Measurements from ENCODE around the gene GSPT1.

GSPT1 gene

GRCh38 chr16:11914210-11915113, 1.3 kb downstream of the GSPT1 start:
- DNase-seq: peak; percentile 56

- DNase-seq: peak; percentile 6
These were observed 2.2 kb downstream of the GSPT1 start for GRCh38 chr16:11913425-11914079.

DNA sequence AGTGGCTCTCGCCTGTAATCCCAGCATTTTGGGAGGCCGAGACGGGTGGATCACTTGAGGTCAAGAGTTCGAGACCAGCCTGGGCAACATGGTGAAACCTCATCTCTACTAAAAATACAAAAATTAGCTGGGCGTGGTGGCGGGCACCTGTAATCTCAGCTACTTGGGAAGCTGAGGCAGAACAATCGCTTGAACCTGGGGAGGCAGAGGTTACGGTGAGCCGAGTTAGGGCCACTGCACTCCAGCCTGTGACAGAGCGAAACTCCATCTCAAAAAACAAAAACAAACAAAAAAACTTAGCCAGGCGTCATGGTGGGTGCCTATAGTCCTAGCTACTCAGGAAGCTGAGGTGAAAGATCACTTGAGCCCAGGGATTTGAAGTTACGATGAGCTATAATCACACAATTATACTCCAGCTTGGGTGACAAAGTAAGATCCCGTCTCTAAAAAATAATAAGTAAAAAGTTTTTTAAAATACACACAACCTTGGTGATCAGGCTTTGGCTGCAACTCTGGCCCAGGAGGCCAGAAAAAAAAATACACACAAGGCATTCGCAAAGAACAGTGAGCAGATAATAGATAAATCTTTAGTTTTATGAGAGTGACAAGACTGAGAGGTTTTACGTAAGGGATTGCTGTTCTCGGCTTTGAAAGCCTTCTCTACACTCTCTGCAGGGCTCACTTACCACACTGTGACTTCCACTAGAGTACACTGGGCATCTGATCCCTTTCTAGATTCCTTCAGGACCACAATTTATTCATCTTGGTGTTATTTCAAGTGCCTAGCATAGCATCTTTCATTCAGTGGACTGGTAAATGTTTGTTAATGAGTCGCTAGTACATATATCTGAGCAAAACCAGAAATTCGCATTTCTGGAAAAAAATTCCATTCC, 5.9 kb downstream of the GSPT1 start:
- DNase-seq: peak; percentile 10

- DNase-seq: no peak
These were observed 8.4 kb downstream of the GSPT1 start for GRCh38 chr16:11907160-11907970.

- DNase-seq: no peak
These were observed 11.8 kb downstream of the GSPT1 start for GRCh38 chr16:11903906-11904305.

GRCh38 chr16:11901091-11901490, 14.7 kb downstream of the GSPT1 start:
- no peak for DNase-seq

- no peak for DNase-seq
These were observed 19.1 kb downstream of the GSPT1 start for GRCh38 chr16:11896486-11897176.

- no peak for DNase-seq
These were observed 22.2 kb downstream of the GSPT1 start for GRCh38 chr16:11893571-11893970.

GRCh38 chr16:11892761-11893160, 23.0 kb downstream of the GSPT1 start:
- no peak for DNase-seq

DNA sequence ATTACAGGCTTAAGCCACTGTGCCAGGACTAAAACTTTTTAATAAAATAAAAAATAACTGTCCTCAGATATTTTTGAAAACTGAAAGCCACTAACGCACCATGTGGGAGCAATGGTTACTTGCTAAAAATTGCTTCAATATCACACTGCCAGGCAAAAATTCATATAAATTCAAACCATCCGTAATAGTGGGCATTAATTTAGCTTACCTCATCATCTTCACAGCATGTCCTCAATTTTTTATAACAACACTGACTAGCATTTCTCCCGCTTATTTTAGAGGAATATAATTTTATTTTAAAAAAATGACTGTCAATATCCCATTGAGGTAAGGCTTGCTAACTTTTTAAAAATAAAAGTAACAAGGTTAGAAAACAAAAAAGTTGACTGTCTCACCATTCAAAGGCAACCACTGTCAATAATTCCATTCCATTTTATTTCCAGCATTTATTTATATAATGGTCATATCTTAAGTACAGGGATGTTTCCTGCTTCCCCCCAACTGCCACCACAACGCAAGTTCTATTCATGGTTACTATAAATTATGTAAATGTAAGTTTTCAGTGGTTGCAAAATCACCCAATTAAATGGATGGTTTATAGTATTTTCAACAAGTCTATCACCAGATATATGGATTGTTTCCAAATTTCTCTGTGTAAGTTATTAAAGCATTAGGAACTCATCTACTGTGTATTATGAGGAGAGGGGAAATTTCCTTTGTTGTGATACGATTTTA, 25.4 kb downstream of the GSPT1 start:
- no peak for DNase-seq

DNA sequence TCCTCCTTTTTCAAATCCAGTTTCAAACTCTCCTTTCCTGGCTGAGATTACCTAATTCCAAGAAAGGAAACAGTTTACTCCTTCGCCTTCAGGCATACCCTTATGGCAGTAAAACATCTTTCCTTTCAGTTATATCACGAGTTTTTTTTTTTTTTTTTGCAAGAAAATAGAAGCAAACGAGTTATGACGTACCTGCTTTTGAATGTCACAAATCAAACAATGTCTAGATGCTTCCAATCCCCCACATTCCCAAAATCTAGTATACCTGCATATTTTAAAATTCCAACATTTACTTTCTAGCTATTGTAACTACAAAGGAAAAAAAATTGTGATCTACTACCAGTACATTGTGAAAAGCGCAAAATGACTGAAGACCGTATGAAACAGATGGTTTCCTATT, 28.9 kb downstream of the GSPT1 start:
- DNase-seq: no peak

GRCh38 chr16:11884035-11884434, 31.7 kb downstream of the GSPT1 start:
- DNase-seq: no peak

DNA sequence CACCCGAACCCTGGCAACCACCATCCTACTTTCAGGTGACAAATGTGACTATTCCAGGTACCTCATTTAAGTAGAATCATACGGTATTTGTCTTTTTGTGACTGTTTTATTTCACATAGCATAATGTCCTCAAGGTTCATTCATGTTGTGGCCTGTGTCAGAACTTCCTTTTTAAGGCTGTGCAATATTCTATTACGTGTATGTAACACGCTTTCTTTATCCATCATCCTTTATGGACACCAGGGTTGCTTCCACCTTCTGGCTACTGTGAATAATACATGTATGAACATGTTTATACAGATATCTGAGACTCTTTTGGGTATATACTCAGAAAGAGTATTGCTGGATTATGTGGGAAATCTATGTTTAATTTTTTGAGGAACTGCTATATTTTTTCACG, 35.7 kb downstream of the GSPT1 start:
- no peak for DNase-seq

DNA sequence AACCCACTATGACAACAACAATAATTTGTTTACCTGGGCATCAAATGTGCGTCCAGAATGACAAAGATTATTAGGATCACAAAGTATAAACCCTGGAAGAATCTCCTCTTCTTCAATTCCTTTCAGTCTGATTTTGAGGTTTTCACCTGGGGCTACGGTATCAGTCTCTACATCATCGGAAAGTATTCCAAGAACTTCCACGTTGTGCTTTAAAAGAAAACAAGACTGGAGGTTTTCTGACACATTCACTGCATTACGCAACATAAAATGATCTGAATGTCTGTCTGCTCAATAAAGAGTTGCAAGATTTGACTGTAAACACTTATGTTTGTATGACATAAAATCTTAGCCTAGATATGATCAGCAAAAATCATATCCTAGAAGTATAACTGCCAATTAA, 38.4 kb downstream of the GSPT1 start:
- DNase-seq: no peak

- no peak for DNase-seq
These were observed 39.5 kb downstream of the GSPT1 start for GRCh38 chr16:11876306-11876705.

DNA sequence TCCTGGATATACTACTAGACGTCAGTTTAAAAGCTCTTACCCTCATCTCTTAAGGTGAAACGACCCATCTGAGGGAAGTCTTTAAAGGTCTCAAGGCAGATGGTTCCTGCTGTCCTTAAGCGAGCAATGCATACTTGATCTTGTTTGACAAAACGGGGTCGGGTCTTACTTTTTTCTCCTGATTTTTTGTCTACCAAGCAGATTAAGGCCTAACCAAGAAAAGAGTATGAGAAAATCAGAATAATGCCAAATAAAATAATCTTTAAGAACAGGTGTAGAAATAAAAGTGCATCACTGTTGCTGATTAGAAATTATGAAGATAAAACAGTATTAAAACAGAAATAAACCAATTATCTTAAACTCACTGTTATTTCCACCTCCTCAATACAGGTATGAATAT, 40.0 kb downstream of the GSPT1 start:
- no peak for DNase-seq

GRCh38 chr16:11871193-11871592, 44.6 kb downstream of the GSPT1 start:
- DNase-seq: no peak

DNA sequence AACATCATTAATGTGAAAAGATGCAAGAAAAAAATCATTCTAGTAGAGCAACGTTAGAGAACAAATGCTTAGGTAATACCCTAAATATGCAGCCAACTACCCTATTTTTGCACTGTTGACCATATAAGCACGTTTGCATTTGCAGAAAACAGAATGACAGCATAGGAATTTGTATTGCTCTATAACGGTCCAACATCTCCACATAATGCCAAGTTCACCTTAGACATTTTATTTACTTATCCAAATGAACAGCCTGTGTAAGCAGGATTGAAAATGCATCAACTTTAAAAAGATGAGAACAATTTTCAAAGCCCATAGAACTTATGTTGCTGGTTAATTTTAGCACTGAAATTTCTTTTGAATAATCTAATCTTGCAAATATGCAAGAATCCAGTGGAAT, 45.4 kb downstream of the GSPT1 start:
- no peak for DNase-seq

DNA sequence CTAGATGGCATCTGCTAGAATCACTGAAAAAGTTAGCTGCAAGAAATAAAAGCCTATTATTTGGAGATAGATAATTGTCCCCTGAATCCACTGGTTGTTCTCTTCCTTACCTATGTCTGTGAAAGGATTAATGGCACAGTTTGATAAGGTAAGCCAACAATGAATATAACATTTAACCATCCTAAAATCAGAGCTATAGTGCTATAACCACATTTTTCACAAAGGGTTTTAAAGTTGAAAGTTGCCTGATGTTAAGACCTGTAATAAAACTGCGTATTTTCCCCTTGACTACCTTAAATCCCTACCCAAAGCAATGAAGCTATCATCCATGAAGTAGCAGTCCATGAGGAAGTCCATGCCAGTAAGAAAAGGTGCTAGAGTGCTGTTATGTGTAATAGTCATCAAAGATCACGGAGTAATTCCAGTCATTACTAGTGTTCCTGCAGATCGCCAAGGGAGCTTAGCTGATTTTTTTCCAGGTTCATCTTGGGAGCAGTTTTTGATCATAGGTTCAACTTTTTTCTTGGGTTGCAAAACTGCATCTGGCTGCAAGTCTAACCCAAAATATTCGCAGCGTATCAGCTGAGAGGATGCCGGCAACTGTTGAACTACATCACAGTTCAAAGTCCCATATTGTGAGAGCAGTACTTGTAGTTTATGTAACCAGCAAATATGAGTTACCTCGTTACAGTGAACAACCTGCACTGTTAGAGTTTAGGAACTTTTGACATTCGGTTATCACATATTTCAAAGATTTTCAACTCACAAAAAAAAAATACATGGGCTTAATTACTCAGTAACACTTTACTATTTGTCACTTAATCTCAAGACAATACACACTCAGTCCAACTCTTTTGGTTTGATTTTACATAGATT, 46.2 kb downstream of the GSPT1 start:
- DNase-seq: no peak
